HPDE6-E6E7 (cell line): ENCODE results near the gene SERPINB3.
A peak's percentile ranks its signal among the peaks of the same experiment; 100 is the strongest.
"Not testable (repeated sequence)": the region's sequence is repeated elsewhere in the genome, so short reads cannot be mapped to it uniquely, and the experiment has no call there.

Experiments
- DNase-seq: peaks from one replicate; pipeline ENCODE4 v3.0.0; 2011; ENCODE audit warnings: missing footprints; ENCODE audit errors: extremely low spot score

SERPINB3 gene

DNA sequence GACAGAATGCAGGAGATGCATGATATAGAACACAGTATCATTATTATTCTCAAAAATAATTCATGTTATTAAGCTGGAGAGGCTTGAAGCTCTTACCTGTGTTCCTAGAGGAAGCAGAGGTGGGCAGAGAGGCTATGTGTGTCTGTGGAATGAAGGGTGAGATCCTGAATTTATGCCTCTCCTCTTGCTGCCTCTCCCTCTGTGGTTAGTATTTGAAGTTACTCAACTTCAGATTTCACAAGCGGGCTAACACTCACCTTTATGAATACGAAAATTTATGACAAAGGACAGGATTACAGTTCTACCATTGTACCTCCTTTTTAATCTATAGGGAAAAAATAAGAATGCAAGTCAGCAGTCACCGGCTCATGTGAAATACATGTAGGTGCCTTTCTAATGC is at the start of gene SERPINB3:
Gene SERPINB3 (minus strand): TSS at position 144 of the 400 bp plus-strand sequence. CDS start 677 bp downstream, outside the sequence.
- not testable (repeated sequence) for DNase-seq

GRCh38 chr18:63708650-63709049 is 47.0 kb upstream of the SERPINB3 start:
- no peak for DNase-seq

DNA sequence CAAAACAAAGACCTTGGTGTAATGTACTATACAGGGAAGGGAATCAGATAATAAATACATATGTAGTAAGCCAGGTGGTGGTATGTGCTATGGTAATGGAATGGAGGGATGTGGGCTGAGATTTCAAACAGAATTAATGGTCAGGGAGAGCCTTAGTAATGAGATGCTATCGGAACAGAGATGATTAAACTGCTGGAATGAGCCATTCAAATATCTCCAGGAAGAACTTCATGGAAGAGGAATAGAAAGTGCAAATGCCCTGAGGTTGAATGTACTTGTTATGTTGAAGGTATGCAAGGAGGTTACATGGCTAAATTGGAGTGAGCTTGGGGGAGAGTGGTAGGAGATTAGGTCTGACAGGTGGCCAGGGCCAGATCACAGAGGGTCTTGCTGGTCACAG is 46.1 kb upstream of the SERPINB3 start:
- no peak for DNase-seq

GRCh38 chr18:63705401-63705800 is 43.7 kb upstream of the SERPINB3 start:
- no peak for DNase-seq

GRCh38 chr18:63702660-63703059 is 41.0 kb upstream of the SERPINB3 start, which contains the start of gene SERPINB11:
Gene SERPINB11, plus strand, starts transcription at chr18:63702960. Its CDS starts 7,234 bp downstream, at chr18:63710194.
- DNase-seq: no peak

GRCh38 chr18:63701952-63702351 is 40.3 kb upstream of the SERPINB3 start:
- no peak for DNase-seq

- no peak for DNase-seq
Measured at GRCh38 chr18:63700501-63700900, 38.8 kb upstream of the SERPINB3 start.

GRCh38 chr18:63697097-63697660 is 35.5 kb upstream of the SERPINB3 start:
- DNase-seq: no peak

DNA sequence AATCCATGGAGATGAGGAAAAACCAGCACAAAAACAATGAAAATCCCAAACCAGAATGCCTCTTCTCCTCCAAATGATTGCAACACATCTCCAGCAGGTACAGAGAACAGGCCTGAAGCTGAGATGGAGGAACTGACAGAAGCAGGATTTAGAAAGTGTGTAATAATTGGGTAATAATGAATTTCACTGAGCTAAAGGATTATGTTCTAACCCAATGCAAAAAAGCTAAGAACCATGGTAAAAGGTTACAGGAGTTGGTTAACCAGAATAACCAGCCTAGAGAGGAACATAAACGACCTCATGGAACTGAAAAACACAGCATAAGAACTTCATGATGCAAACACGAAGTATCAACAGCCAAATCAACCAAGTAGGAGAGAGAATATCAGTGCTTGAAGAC is 27.4 kb upstream of the SERPINB3 start:
- no peak for DNase-seq

DNA sequence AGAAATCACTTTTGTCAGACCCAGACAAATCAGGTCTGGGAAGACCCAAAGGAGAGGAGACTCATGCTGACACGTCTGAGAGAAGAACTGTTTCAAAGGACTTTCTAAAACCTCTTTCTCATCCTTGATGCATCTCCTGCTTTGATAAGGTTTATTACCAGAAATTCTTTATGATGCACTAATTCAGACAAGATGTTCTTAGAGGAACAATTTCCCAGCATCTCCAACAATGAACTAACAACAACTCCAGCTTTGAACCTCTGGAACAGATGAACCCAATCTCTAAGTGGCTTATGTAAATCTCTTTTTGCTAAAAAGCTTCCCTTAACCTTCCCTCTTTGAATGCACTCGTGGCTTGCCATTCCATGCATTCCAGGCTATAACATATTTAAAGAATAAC is 25.2 kb upstream of the SERPINB3 start:
- DNase-seq: no peak

DNA sequence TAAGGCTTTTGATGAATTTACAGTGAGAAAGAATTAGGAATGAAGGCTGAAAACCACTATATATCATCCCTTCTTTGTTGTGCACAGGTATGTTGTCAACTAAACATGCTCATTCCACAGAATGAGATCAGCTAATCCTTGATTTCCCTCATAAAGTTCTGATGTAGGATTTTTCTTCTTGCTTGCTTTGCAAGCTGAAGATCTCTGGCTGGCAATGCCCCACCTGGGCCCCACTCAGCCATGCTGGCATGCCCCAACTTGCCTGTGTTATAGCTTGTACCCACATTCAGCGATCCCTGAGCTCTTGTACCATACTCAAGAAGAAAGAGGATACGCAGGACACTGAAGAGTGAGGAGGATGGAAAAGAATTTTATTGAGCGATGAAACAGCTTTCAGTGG is 23.0 kb upstream of the SERPINB3 start:
- no peak for DNase-seq

GRCh38 chr18:63683890-63684289 is 22.2 kb upstream of the SERPINB3 start:
- no peak for DNase-seq

- DNase-seq: peak; percentile 94
Measured at GRCh38 chr18:63683152-63683551, 21.5 kb upstream of the SERPINB3 start.

DNA sequence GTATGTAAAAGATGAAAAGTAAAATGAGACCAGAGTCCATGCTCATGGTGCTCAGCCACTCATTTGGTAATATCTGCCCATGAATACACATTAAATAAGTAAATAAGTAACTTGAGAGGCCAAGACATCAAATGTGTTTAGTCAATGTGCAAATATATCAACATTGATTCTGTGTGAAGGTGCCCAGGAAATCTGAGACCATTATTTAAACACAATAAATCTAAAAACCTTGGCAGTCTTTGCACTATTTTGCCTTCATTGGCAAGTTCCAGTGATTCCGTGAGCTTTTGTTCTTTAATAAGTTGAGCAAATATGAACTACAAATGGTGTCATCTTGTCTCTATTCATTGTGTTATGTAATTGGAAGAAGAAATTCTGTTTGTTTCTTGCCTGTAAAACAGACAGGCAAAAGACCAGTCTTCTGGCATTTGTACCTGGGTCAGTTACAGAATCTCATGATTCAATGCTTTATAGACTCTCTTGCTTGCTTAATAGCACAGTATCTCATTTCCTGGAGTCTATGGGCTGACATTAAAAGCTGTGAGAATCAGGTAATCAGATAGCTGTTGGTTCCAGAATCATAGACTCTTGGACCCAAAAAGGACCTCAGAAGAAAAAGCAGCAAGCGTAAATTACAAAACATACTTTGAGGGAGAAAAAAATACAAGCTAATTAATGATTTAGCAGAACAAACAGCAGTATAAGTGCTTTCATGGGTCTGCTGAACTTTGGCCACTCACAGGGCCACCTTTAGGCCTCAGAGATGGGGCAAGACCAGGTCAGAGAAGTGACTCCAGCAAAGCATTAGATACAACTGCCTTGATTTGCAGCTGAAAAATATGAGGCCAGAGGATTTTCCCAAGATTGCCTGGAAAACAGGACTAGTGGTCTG is 20.0 kb upstream of the SERPINB3 start:
- DNase-seq: no peak

DNA sequence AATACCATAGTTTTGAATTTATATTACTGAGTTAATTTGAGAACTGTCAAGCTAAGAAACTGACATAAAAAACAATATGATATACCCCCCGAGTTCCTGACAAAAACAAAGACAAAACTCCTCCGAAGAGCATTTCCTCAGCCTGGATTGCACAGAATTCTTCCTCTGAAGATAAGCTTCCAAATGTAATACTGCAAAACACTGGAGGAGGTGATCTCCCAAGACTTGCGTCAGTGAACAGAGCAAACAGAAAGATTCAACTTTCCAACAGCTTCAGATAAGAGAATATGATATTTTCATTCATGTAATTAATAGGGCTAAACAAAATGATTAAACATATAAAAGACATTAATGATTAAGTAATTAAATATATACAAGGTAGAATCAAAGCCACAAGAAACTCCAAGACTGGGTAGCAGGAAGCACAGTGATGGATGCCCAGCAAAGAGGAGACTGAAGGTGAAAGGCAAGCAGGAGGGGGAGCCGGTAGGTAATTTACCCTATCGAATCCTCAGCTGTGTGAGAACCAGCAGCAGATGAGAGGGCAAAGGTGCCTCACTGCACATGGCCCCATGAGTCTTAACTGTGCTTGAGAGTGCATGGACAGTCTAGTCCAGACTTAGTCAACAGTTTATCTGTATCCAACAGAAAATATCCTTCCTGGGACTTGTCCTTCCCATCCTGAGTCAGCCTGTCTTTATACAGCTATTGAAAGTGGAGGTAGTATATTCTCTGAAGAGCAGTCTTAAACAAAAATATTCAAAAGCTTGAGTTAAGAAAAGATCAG is 18.3 kb upstream of the SERPINB3 start:
- DNase-seq: no peak

DNA sequence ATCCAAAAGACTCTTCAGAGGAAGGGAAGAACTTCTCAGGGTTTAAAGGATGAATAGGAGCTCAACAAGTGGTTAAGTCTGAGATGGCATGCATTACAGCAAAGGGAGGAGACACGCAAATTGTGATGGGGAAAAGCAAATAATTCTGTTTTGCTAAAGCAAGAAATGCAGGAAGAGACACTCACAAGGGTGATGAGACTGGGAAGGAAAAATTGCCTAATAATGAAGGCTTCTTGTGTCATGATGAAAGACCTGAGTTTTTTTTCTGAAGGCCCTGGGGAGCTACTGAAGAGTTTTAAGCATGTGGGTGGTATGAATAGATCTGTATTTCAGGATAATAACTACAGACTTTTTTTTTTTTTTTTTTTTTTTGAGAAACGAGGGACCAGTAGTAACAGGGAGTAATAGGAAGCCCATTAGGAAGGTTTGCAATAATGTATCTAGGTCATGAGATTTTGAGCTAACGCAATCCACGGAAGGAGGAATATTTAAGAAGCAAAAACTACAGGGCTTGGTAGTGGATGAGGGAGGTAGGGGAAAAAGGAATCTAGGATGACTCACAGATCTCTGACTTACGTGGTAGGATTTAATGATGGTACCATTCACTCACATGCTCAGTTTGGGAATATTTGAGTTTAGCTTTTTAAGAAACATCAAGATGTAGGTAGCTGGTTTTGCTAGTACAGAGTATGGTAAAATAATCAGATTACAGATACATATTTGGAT is 16.0 kb upstream of the SERPINB3 start:
- no peak for DNase-seq

- peak; percentile 23 for DNase-seq
Measured at GRCh38 chr18:63676526-63677323, 15.0 kb upstream of the SERPINB3 start.

DNA sequence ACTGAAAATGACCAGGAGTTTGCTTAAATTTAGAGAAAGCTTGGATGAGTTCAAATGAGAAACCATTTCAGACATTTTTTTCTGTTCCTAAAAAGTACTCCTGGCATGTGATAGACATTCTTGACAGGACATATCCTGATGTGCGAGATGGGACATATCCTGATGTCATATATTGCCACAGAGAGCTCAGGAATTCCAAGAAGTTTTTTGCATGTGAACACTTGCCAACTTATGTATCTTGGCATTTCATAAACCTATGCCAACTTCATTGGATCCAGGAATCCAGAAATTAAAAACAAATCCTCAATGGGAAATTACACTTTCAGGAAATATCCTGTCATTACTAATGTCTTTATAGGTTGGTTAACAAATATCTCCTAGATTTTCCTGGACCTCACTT is 2.9 kb upstream of the SERPINB3 start:
- no peak for DNase-seq

GRCh38 chr18:63658920-63659319 is 2.8 kb downstream of the SERPINB3 start:
- DNase-seq: not testable (repeated sequence)

- DNase-seq: not testable (repeated sequence)
Measured at GRCh38 chr18:63650271-63650670, 11.4 kb downstream of the SERPINB3 start.

DNA sequence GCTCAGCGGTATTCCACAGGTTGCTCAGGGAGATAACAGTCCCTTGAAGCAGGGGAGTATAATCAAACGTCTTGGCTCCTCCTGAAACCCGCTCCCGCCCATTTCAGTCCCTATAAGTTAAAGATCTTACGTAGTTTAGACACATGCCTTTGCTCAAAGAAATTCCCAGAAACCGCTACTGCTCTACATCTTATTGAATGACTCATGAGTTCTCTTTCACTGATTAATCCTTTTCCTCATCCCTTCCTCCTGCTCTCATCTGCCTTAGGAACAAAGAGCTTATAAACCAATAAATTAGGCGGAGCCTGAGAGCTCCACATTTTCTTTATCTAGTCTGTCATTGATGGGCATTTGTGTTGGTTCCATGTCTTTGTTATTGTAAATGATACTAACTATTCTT is 13.5 kb downstream of the SERPINB3 start:
- no peak for DNase-seq
